ENCODE data around the gene GPR37L1.
"Not testable (repeated sequence)": the region's sequence is repeated elsewhere in the genome, so short reads cannot be mapped to it uniquely, and the experiment has no call there.

Gene GPR37L1

DNA sequence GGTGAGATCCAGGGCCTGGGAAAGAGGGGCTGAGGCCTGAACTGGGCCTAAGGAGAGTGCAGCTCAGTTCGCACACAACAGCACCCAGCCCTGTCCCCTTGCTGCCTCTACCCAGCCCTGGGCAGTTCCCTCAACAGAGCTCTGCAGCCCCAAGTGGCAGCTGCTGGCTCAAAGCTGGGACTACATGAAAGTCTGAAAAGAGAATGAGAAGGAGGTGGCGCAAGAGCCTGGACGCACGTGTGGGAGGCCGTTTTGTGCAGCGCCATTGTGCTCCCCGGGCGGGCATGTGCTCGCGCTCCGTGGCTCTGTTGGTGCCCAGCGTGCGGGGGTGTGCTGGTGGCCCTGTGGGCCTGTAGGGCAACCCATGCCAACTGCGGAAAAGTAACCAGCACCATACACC lies 10.3 kb downstream of the GPR37L1 start:
- in situ Hi-C loops (cut with HindIII; ENCODE audit: low sequenced_read_pairs): no loop called here

- in situ Hi-C loops (cut with HindIII; ENCODE audit: low sequenced_read_pairs): no loop called here
Observed at GRCh38 chr1:202133496-202133895, 10.8 kb downstream of the GPR37L1 start.

DNA sequence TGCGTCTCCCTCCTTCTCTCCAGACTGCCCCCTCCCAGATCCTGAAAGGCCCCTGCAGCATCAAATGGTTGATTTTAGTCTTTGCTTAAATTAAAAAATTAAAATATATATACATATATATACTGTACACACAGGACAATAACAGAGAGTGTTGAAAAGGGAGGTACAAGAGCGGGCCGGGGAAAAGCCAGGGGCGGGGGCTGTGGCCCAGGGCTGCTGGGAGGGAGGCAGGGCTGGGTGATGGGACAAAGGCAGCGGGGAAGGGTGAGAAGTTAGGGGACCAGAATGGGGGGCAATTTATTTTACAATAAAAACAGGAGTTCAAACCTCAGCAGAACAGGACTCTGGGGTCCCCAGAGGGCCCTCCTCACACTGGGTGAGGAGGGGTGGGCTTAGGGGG lies 11.3 kb downstream of the GPR37L1 start:
- in situ Hi-C loops (cut with HindIII; ENCODE audit: low sequenced_read_pairs): no loop called here

DNA sequence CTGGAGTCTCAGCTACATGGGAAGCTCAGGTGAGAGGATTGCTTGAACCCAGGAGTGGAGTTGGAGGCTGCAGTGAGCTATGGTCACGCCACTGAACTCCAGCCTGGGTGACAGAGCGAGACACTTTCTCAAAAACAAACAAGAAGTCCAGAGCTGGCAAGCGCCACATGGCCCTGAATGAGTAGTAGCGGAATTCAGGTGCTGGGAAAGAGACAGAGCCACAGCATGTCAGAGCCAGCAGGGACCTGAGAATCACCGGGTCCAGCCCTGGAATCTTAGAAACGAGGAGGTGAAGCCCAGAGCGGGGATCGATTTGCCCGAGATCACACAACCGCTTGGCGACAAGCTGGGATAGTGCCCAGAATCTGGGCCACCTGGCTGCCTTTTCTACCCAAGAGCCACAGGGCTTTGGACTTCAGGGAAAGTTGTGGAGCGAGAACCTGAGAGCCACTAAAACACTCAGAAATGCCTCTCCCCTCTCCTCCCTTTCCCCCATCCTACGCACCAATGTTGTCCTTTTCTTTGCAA lies 12.0 kb downstream of the GPR37L1 start:
- in situ Hi-C loops (cut with HindIII; ENCODE audit: low sequenced_read_pairs): no loop called here

DNA sequence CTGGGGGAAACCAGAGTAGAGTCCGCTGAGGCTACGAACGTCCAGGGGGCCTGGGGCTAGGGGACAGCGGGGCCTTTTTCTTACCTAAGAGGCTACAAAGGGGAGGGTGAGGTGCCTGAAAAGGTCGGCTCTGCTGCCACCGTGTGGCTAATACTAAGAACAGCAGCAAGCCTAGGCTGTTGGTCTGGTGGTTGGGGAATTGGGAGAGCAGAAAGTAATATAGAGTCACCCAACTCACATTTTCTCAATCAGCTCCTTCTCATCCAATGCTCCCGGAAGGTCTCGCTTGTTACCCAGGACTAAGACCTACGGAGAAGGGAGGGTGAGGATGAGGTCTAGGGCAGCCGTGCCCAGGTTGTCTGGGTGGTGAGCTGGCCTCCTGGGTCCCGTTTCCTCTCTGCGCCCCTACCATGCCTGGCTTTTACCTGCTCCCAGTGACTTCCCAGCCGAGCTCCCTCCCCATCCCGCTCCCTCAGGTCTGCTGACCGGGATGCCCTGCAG lies 12.6 kb downstream of the GPR37L1 start:
- in situ Hi-C loops (cut with HindIII; ENCODE audit: low sequenced_read_pairs): no loop called here

GRCh38 chr1:202140833-202141232 lies 18.1 kb downstream of the GPR37L1 start:
- in situ Hi-C loops (cut with HindIII; ENCODE audit: low sequenced_read_pairs): no loop called here

- in situ Hi-C loops (cut with HindIII; ENCODE audit: low sequenced_read_pairs): not testable (repeated sequence)
Observed at GRCh38 chr1:202141468-202141867, 18.8 kb downstream of the GPR37L1 start.

DNA sequence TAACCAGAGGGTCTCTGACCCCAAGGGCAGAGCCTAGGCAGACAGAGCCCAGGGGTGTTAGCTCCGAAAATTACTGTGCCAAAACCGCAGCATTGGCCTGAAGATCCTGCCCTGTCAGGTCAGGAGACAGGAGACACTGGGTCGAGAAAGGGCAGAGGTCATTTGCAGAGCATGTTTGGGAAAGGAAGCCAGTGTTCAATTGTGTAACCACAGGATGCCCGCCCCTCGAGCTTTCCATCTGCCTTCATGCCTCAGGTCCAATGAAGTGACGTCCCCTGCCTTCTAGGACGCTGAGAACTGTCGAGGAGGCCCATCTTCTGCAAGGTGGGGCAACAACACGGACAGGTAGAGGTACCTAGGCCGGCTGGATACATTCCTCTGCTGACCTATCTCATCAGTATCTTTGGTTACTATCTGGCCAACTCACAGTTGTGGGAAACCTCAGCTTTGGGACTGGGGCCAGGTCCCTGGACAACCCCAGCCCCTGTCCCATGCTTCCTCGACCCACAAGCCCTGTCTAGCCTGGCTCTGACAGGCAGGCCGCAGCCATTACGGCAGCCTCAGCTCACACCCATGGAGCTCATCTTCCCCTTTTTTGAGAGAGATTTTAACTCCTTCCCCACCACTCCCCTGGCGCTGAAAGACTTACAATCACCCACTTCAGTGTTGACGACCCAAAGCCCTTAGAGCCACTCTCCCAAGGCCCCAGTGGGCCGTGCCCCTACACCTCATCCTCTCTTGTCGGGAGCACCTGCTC lies 20.5 kb downstream of the GPR37L1 start:
- in situ Hi-C loops (cut with HindIII; ENCODE audit: low sequenced_read_pairs): no loop called here

DNA sequence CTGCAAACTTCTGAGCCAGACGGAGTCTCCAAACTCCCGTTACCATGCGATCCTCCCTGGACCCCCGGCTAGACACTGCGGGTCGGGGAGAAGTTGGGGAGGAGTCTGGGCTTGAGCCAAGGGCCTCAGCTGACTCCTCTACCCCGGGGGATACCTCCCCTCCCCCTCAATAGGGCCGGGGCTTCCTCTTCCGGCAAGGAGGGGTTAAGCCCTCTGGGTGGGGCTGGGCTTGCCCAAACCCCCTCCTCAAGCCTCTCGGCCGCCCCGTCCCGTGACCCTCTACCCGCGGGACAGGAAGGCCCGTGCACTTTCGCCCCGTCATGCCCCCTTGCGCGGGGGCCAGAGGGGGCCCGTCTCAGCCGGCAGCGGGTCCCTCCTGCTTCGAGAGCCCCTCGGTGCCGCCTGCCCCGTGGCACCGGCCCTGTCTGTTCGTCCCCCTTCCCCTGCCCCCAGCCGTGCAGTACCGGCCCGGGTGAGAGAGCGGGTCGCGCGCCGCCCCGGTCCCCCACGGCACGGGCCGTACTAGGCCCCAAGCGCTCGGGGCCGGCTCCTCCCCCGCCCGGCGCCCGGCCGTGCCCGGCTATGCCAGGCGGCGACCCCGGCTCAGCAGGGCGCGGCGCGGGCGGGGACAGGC lies 21.2 kb downstream of the GPR37L1 start:
- in situ Hi-C loops (cut with HindIII; ENCODE audit: low sequenced_read_pairs): no loop called here

- in situ Hi-C loops (cut with HindIII; ENCODE audit: low sequenced_read_pairs): no loop called here
Observed at GRCh38 chr1:202144402-202145067, 21.8 kb downstream of the GPR37L1 start, which contains the start of gene ARL8A. Gene ARL8A, minus strand, starts transcription at chr1:202144737. Its CDS starts 165 bp downstream, at chr1:202144572.

DNA sequence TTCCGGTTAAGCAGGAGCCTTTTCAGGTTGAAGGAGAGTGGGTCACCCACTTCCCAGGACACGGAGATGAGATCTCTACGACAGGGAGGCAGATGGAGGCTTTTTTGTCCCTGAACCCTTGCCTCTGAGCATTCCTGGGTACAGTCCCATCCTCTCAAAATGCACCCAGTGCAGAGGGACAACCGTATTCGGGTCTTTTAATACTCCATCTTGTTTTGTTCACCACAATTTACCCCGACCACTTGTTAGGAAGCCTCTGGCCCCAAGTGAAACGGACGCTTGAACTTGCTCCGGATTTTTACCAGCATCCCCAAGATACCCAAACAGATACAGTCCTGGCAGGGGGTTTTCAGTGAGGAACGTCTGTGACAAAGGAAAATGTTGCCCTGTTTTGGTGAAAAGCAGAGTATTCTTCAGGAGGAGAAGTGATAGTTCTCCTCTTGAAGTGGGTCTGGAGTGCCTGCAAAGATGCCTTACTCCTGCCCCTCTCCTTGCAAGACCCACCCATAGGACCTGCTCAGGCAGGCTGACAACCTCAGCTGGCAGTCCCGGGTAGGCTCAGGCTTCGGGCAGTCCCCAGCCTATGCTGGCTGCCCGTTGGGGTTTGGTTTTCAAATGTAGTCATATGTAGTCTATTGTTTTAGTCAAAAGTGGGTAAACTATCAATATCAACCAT lies 22.5 kb downstream of the GPR37L1 start:
- in situ Hi-C loops (cut with HindIII; ENCODE audit: low sequenced_read_pairs): no loop called here

DNA sequence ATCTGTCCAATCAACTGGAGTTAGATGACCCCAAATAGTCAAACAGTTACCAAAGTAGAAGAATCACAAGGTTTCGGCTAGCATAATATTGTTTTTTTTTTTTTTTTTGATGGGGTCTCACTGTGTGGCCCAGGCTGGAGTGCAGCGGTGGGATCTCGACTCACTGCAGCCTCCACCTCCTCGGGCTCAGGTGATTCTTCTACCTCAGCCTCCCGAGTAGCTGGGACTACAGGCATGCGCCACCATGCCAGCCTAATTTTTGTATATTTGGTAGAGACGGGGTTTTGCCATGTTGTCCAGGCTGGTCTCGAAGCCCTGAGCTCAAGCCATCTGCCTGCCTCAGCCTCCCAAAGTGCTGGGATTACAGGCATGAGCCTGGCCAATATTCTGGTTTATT lies 23.0 kb downstream of the GPR37L1 start:
- in situ Hi-C loops (cut with HindIII; ENCODE audit: low sequenced_read_pairs): not testable (repeated sequence)

DNA sequence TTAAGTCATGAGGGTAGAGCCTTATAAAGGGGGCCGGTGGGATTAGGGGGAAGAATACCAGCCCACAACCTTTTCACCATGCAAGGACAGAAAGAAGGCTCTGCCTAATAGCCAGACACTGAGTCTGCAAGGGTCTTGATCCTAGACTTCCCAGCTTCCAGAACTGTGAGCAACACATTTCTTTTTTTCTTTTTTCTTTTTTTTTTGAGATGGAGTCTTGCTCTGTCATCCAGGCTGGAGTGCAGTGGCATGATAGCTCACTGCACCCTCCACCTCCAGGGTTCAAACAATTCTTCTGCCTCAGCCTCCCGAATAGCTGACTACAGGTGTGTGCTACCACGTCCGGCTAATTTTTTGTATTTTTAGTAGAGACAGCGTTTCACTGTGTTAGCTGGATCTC lies 23.6 kb downstream of the GPR37L1 start:
- in situ Hi-C loops (cut with HindIII; ENCODE audit: low sequenced_read_pairs): no loop called here

- in situ Hi-C loops (cut with HindIII; ENCODE audit: low sequenced_read_pairs): no loop called here
Observed at GRCh38 chr1:202146993-202147392, 24.3 kb downstream of the GPR37L1 start.

- in situ Hi-C loops (cut with HindIII; ENCODE audit: low sequenced_read_pairs): no loop called here
Observed at GRCh38 chr1:202148391-202148790, 25.7 kb downstream of the GPR37L1 start.

DNA sequence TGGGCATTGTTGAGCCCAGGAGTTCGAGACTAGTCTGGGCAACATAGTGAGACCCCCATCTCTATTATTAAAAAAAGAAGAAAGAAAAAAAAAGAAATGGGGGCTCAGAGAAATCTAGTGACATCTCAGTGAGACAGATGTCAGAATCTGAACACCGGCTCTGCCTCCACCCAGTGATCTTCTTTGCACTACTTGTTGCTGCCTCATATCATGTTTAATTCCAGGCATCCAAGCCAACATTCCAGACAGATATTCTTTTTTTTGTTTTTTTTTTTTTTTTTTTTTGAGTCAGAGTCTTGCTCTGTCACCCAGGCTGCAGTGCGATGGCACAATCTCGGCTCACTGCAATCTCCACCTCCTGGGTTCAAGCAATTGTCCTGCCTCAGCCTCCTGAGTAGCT lies 26.8 kb downstream of the GPR37L1 start:
- in situ Hi-C loops (cut with HindIII; ENCODE audit: low sequenced_read_pairs): no loop called here

- in situ Hi-C loops (cut with HindIII; ENCODE audit: low sequenced_read_pairs): no loop called here
Observed at GRCh38 chr1:202150187-202150586, 27.5 kb downstream of the GPR37L1 start.

- in situ Hi-C loops (cut with HindIII; ENCODE audit: low sequenced_read_pairs): no loop called here
Observed at GRCh38 chr1:202150602-202151001, 27.9 kb downstream of the GPR37L1 start.

- in situ Hi-C loops (cut with HindIII; ENCODE audit: low sequenced_read_pairs): no loop called here
Observed at GRCh38 chr1:202151045-202151444, 28.3 kb downstream of the GPR37L1 start.

DNA sequence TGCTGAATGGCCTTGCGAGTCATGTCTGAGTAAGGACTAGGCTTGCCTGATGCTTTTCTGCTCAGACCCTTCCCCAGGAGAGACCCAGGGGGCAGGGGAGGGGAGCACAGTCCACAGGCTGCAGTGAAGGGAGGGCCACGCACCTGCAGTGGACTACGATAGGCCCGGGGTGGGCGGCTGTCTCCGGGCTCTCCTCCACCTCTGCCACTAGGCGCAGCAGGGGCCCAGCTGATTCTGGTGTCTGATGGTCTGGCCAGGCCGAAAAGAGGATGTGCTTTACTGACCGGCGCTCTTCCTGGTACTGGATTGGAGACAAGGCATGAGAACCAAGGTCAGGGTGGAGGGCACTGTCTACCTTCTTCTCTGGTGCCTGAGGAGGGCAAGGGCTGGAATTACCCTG lies 29.7 kb downstream of the GPR37L1 start:
- in situ Hi-C loops (cut with HindIII; ENCODE audit: low sequenced_read_pairs): no loop called here

GRCh38 chr1:202153284-202153683 lies 30.6 kb downstream of the GPR37L1 start:
- in situ Hi-C loops (cut with HindIII; ENCODE audit: low sequenced_read_pairs): no loop called here
